Tibial artery (tissue), 4 donors: ENCODE measurements around the gene ZBTB20.

Experiments used
- DNase-seq, 2 donors: peaks; one replicate each; pipeline ENCODE4 v3.0.0-alpha.2; 2019
- H3K27ac ChIP-seq, 2 donors: fragments of 200-600 bp; sonication (generic) in 1 of 2; 1 replicate in 1 of 2; 2 replicates in 1 of 2; pipeline ENCODE4 v1.5.1; 2018 to 2019; ENCODE audit warnings: mild to moderate bottlenecking in 1 of 2
- H3K27me3 ChIP-seq, 2 donors: fragments of 200-600 bp; sonication (generic) in 1 of 2; one replicate each; pipeline versions ENCODE4 v1.5.1 to v1.6.0; 2016 to 2019
- H3K36me3 ChIP-seq, 3 donors: fragments of 200-600 bp; sonication (generic) in 2 of 3; one replicate each; pipeline ENCODE4 v1.5.1; 2016 to 2019; ENCODE audit warnings: mild to moderate bottlenecking in 2 of 3
- H3K4me1 ChIP-seq, 4 donors: fragments of 200-600 bp; sonication (generic) in 2 of 4; 1 replicate in 3 of 4; 2 replicates in 1 of 4; pipeline ENCODE4 v1.5.1; 2016 to 2019
- H3K4me3 ChIP-seq, 2 donors: fragments of 200-600 bp; sonication (generic) in 1 of 2; 1 replicate in 1 of 2; 2 replicates in 1 of 2; pipeline ENCODE4 v1.5.1; 2018 to 2019; ENCODE audit warnings: mild to moderate bottlenecking in 2 of 2
- H3K9me3 ChIP-seq, 3 donors: fragments of 200-600 bp; sonication (generic) in 1 of 3; one replicate each; pipeline ENCODE4 v1.5.1; 2016 to 2019
- CTCF ChIP-seq, 2 experiments: fragments of 200-600 bp in 1 of 2; fragments of 450-650 bp in 1 of 2; IDR thresholded peaks; one replicate each; pipeline ENCODE4 v1.5.1; 2017 to 2019; ENCODE audit warnings: antibody characterized with exemption in 2 of 2, mild to moderate bottlenecking in 1 of 2, moderate library complexity in 1 of 2
- intact Hi-C: fragments of 100-400 bp; cut with DNase I; formaldehyde crosslinking; loops from one replicate; pipeline ENCODE4 v1.15.0; 2023; ENCODE audit warnings: low total_unique reads

Gene ZBTB20

GRCh38 chr3:115084686-115085085, 62.4 kb downstream of the ZBTB20 start:
- no peak for DNase-seq
- no peaks in the 10 kb centered on the region for H3K9me3 ChIP-seq
- intact Hi-C loops: no loop called here
- H3K27me3 ChIP-seq: no peaks in the 10 kb centered on the region
- H3K4me3 ChIP-seq: no peak overlapping the region
- H3K27ac ChIP-seq: no peak overlapping the region
- no peaks in the 10 kb centered on the region for H3K36me3 ChIP-seq
- no peak for TF ChIP-seq CTCF (IDR thresholded peaks at IDR 0.05)
- peaks cover 0 to 30% (median 8%) of the 10 kb centered on the region in 4 donors for H3K4me1 ChIP-seq

DNA sequence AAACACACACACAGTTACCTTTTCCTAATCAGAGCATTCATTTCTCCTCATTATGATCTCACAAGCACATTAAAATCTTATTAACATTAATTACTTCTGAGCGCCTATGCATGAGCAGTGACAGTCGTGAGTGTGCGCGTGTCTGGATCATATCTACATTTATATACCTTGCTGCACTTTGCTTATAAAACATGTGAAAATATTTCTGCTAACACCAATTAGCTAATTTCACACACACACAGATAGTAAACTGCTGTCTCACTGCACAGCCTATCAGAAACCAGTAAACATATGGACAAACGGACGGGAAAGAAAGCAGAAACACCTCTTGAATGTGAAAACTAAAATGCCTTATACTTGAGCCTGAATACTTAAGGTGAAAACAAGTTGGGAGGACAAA, 64.8 kb downstream of the ZBTB20 start:
- intact Hi-C loops: no loop called here
- H3K27ac ChIP-seq: no peak overlapping the region
- H3K36me3 ChIP-seq: no peaks in the 10 kb centered on the region
- no peaks in the 10 kb centered on the region for H3K9me3 ChIP-seq
- no peak for DNase-seq
- H3K4me1 ChIP-seq: peaks cover 0 to 16% (median 4%) of the 10 kb centered on the region in 4 donors
- no peaks in the 10 kb centered on the region for H3K27me3 ChIP-seq
- no peak overlapping the region for H3K4me3 ChIP-seq
- TF ChIP-seq CTCF (IDR thresholded peaks at IDR 0.05): no peak

GRCh38 chr3:115081444-115081843, 65.6 kb downstream of the ZBTB20 start:
- Histone ChIP-seq H3K9me3 (no peaks in the 10 kb centered on the region), H3K27ac (no peak overlapping the region), H3K4me3 (no peak overlapping the region), H3K4me1 (peaks cover 0 to 9% (median 3%) of the 10 kb centered on the region in 4 donors), H3K27me3 (no peaks in the 10 kb centered on the region), H3K36me3 (peaks cover 0 to 5% (median 0%) of the 10 kb centered on the region in 3 donors)
- intact Hi-C loops: no loop called here
- no peak for DNase-seq
- no peak for TF ChIP-seq CTCF (IDR thresholded peaks at IDR 0.05)

DNA sequence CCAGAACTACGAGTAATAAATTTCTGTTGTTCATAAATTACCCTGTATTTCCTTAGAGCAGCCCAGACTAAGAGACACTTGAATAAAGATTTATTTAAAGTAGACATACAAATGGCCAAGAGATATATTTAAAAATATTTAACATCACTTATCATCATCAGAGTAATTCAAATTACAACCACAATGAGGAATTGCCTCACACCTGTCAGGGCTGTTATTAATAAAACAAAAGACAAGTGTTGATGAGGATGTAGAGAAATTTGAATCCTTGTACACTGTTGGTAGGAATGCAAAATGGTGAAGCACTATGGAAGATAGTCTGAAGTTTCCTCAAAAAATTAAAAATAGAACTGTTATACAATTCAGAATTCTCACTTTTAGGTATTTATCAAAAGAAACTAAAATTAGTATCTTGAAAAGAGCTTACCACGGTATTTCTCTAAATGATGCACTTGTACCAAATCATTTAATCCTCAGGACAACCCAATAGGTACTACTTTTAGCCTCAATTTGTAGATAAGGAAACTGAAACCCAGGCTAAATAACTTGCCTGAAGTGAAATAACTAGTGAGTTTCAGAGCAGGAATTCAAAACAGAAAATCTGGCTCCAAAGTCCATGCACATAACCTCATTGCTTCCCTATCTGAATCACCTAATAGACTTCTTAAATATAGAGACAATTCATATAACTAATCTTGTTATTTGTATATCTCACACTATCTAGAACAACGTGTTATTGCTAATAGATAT, 69.4 kb downstream of the ZBTB20 start:
- H3K4me3 ChIP-seq: no peak overlapping the region
- intact Hi-C loops: no loop called here
- TF ChIP-seq CTCF (IDR thresholded peaks at IDR 0.05): no peak
- H3K36me3 ChIP-seq: peaks cover 0 to 5% (median 0%) of the 10 kb centered on the region in 3 donors
- no peak overlapping the region for H3K27ac ChIP-seq
- H3K4me1 ChIP-seq: no peaks in the 10 kb centered on the region
- DNase-seq: no peak
- no peaks in the 10 kb centered on the region for H3K9me3 ChIP-seq
- no peaks in the 10 kb centered on the region for H3K27me3 ChIP-seq

- Histone ChIP-seq H3K4me1 (peaks cover 0 to 22% (median 3%) of the 10 kb centered on the region in 4 donors), H3K36me3 (peaks cover 0 to 5% (median 0%) of the 10 kb centered on the region in 3 donors), H3K27ac (no peak overlapping the region)
These were observed 72.6 kb downstream of the ZBTB20 start for GRCh38 chr3:115074502-115074901.

More at GRCh38 chr3:115074502-115074901, 72.6 kb downstream of the ZBTB20 start:
- intact Hi-C loops: no loop called here
- DNase-seq: no peak
- Histone ChIP-seq H3K4me3 (no peak overlapping the region), H3K27me3 (no peaks in the 10 kb centered on the region), H3K9me3 (no peaks in the 10 kb centered on the region)
- no peak for TF ChIP-seq CTCF (IDR thresholded peaks at IDR 0.05)
